ENCODE data around the gene GLYATL1B. TPM values are rescaled to one million over a fixed set of nuclear protein-coding genes. Genes with fewer than 3 reads are reported as not detected.
"Not testable (repeated sequence)": the region's sequence is repeated elsewhere in the genome, so short reads cannot be mapped to it uniquely, and the experiment has no call there.

GLYATL1B gene
- total RNA-seq, 2 donors from 2014 or later, result not detected

GRCh38 chr11:59106363-59107336 lies 20.5 kb downstream of the GLYATL1B start, which contains the start of gene FAM111B:
FAM111B (plus strand) TSS chr11:59107237; CDS start chr11:59109626, 2,389 bp downstream.
- DNase-seq (ENCODE audit: low spot score), result peak; percentile 88
- Histone ChIP-seq H3K36me3 (no peaks in the 10 kb centered on the region), H3K4me1 (peaks cover 0 to 11% of the 10 kb centered on the region in 2 donors), H3K27me3 (no peaks in the 10 kb centered on the region), H3K4me3 (peak within 1 kb of the TSS; percentile 37 to 53), H3K9me3 (no peaks in the 10 kb centered on the region), H3K27ac (peak within 1 kb of the TSS in 1 of 2 donors; percentile 23)
- TF ChIP-seq CTCF (IDR thresholded peaks at IDR 0.05), result peak in 1 of 2 donors; percentile 10

GRCh38 chr11:59107721-59108120 lies 21.6 kb downstream of the GLYATL1B start:
- not testable (repeated sequence) for H3K9me3 ChIP-seq; H3K27me3 ChIP-seq; H3K36me3 ChIP-seq; H3K27ac ChIP-seq; DNase-seq (ENCODE audit: low spot score)
- Histone ChIP-seq H3K4me1 (peaks cover 0 to 11% of the 10 kb centered on the region in 2 donors), H3K4me3 (peak overlapping the region in 1 of 2 donors; percentile 53)

GRCh38 chr11:59112494-59112893 lies 26.4 kb downstream of the GLYATL1B start:
- Histone ChIP-seq H3K4me1 (no peaks in the 10 kb centered on the region), H3K9me3 (peaks cover 0 to 2% of the 10 kb centered on the region in 2 donors), H3K36me3 (no peaks in the 10 kb centered on the region), H3K4me3 (no peak overlapping the region), H3K27ac (no peak overlapping the region), H3K27me3 (no peaks in the 10 kb centered on the region)
- DNase-seq (ENCODE audit: low spot score), result no peak
- no peak for TF ChIP-seq CTCF (IDR thresholded peaks at IDR 0.05)

- no peak for DNase-seq (ENCODE audit: low spot score)
- Histone ChIP-seq H3K4me1 (no peaks in the 10 kb centered on the region), H3K36me3 (no peaks in the 10 kb centered on the region), H3K27ac (no peak overlapping the region), H3K4me3 (no peak overlapping the region), H3K27me3 (no peaks in the 10 kb centered on the region), H3K9me3 (peaks cover 0 to 21% of the 10 kb centered on the region in 2 donors)
- no peak for TF ChIP-seq CTCF (IDR thresholded peaks at IDR 0.05)
Observed at GRCh38 chr11:59114344-59114743, 28.2 kb downstream of the GLYATL1B start.

- Histone ChIP-seq H3K27me3 (no peaks in the 10 kb centered on the region), H3K4me1 (no peaks in the 10 kb centered on the region), H3K9me3 (peaks cover 0 to 21% of the 10 kb centered on the region in 2 donors), H3K27ac (no peak overlapping the region), H3K36me3 (no peaks in the 10 kb centered on the region), H3K4me3 (no peak overlapping the region)
- no peak for DNase-seq (ENCODE audit: low spot score)
- TF ChIP-seq CTCF (IDR thresholded peaks at IDR 0.05), result no peak
Observed at GRCh38 chr11:59115553-59115952, 29.4 kb downstream of the GLYATL1B start.

- H3K27me3 ChIP-seq, result no peaks in the 10 kb centered on the region
- H3K36me3 ChIP-seq, result no peaks in the 10 kb centered on the region
- H3K9me3 ChIP-seq, result peaks cover 0 to 21% of the 10 kb centered on the region in 2 donors
- no peak overlapping the region for H3K27ac ChIP-seq
- H3K4me3 ChIP-seq, result no peak overlapping the region
- no peak for TF ChIP-seq CTCF (IDR thresholded peaks at IDR 0.05)
- H3K4me1 ChIP-seq, result no peaks in the 10 kb centered on the region
- no peak for DNase-seq (ENCODE audit: low spot score)
Observed at GRCh38 chr11:59117774-59118173, 31.7 kb downstream of the GLYATL1B start.
